HG02938 (cell line): ENCODE results near the gene LDLRAD4.

ENCODE experiments used
- ATAC-seq: cut with Tn5 transposase; IDR thresholded peaks from one replicate; pipeline ENCODE4 v1.9.1; 2021; ENCODE audit warnings: mild to moderate bottlenecking, moderate library complexity; ENCODE audit not compliant: unreplicated experiment

Gene LDLRAD4

DNA sequence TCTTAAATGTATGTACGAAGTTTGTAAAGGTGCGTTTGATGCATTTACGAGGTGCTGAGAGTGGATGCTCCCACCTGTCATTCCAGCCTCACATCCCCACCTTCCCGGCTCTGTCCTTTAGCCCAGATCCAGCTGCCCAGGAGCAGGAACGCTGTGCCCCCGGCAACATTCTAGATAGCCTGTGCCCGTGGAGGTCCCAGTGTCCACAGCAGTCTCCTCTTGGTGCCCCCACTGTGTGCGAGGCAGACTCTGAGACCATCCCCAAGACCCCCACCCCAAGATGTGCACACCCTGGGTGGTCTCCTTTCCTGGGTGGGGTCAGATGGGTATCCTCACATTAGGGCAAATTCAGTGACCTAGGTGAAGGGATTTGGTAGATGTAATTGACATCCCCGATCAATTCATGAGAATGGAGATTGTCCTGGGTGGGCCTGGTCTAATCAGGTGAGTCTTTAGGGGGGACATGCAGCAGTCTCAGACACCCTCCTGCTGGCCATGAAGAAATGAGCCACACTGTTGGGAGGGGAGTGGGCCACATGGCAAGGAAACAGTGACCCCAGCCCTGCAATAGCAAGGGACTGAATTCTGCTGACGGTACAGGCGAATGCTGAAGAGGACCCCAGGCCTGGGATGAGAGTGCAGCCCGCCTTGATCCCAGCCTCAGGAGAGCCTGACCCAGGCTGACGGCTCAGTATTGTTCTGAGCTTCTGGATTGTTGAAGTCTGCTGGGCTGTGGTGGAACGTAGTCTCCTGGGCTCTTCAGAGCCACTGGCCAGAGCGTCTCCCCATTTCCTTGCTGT, 304.5 kb downstream of the LDLRAD4 start:
- no peak for ATAC-seq

DNA sequence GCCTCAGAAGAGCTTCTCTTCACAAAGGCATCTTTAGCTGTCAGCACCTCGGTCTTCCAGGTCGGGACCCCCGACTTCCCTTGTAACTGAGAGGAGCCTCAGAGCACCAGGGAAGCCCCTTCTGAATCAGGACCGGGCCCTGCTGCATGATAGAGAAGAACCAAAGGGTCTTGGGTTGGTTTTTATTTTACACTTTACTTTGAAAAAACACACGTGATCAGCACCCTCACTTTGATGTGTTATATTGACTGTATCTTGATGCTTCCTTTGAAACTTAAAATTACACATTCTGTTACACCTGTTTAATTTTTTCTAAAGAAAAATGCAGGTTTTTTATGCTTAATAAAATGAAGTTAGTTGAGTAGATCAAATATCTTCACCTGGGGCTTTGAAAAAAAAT, 305.5 kb downstream of the LDLRAD4 start:
- no peak for ATAC-seq

DNA sequence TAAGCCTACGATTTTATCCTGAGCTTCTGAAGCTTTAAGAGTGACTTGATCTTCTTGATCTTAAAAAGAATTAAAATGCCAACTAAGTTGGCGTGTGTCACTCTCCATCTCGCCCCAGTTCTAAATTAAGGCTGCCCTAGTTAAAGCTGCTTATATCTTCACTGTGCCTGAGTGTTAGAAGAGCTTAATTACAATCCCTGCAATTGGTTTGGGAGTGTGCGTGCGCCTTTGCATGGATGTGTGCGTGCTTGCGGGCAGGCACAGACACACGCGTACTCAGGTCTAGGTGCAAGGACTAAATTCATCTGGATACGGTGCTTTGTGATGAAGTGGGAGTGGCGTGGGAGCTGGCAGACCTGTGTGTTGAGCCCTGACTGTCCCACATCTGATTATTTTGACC, 306.3 kb downstream of the LDLRAD4 start:
- ATAC-seq, result no peak

DNA sequence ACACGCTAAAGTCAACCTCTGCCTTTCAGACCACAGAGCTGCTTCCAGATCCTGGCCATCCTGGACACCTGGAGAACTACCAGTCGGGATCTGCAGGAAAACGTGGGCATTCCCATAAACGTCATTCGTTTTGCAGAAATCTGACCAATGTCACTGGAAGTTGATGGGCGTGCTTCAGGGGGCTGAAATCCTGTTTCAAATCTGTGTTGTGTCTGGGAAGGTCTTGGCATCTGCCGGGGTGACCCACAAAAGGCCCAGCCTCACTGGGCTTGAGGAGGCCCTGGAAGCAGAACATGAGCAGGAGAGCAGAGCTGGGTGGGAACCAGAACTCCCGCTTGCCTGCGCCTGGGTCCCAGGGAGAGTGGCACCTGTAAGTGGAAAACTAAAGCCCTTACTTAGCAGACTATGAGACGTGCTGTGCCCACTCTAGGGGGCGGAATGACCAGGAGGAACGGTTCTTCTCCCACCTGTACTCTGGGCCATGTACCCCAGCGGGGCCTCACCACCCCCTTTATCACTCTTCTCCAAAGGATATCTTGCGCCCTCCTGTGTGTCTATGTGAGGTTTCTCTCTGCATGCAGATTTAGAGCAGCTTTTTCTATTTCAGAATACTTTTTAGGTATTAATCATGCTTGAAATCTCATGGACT, 306.9 kb downstream of the LDLRAD4 start:
- no peak for ATAC-seq

DNA sequence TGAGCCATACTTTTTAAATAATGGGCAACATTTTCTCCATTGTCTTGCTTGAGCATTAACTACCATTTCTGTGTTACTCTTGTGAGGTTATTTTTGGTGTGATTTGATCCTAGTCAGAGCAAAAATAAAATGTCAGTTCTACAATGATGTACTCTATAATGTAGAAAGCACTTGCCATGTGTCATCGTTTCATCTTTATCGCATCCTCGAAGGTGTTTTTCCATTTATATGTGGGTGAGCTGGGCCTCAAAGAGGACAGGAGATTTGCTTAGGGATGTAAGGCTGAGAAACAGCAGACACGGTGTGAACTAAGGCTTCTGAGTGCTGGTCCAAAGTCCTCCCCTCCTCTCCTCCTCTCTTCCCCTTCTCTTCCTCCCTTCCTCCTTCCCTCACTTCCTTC, 308.0 kb downstream of the LDLRAD4 start:
- ATAC-seq, result no peak

DNA sequence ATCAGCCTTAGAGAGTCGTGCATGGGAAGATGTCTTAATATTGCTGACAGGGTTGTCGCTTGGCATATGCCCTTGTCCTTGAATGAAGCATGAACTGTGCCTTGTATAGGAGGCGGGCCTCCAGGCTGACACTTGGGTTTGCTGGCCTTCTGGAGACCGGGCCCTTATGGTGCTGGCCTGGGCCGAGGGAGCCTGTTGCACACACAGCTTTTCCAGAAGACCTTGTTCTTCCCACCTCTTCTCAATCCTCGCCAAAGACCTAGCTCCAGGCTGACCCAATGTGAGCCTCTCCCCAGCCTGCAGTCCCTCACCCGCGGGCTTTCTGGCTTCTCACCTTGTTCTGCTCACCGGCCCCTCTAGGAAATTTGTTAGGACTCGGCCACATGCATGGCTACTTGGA, 308.7 kb downstream of the LDLRAD4 start:
- ATAC-seq, result no peak

DNA sequence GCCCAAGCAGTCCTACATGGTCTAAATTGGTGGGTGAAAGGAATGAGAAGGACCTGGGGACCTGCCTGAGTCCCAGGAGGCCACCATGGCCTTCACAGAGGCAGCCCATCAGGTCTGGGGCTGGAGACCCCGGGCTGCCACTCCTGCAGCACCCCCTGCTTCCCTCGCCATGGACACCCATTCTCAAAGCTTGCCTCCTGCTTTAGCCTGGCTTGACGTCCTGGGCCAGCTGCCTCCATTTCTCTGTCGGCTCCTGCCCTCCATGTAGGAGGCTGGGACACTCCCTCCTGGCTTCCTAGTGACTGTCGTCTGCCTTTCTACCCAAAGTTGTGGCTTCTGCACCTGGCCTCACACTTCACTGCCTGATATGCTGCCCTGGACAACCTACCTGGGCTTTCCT, 309.2 kb downstream of the LDLRAD4 start:
- no peak for ATAC-seq

DNA sequence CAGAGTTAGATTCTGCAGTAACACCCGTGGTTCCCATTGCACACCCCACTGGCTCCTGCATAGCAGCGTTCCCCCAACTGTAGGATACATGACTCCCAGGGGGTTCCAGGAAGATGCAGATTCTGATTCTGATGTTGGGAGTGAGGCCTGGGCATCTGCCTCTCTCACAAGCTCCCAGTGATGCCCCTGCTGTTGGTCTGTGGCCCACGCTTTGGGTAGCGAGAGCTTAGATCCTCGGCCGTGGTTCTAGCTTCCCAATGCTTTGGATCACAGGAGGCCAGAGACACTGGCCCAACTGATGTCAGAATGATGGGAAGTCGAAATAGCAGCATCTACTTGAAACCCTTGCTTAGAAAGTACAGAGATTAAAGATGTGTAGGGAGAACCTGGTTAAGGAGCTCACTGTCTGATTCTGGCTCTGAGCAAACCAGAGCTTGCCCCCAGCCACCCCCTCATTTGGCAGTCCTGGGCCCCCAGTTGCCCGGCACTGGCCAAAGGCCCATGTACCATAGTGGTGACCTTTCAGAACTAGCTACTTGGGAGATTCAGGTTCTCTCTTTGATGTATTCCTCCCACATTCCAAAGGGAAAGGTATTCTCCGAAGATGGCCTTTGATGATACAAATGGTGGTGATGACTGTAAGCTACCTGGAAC, 310.3 kb downstream of the LDLRAD4 start:
- ATAC-seq, result no peak

DNA sequence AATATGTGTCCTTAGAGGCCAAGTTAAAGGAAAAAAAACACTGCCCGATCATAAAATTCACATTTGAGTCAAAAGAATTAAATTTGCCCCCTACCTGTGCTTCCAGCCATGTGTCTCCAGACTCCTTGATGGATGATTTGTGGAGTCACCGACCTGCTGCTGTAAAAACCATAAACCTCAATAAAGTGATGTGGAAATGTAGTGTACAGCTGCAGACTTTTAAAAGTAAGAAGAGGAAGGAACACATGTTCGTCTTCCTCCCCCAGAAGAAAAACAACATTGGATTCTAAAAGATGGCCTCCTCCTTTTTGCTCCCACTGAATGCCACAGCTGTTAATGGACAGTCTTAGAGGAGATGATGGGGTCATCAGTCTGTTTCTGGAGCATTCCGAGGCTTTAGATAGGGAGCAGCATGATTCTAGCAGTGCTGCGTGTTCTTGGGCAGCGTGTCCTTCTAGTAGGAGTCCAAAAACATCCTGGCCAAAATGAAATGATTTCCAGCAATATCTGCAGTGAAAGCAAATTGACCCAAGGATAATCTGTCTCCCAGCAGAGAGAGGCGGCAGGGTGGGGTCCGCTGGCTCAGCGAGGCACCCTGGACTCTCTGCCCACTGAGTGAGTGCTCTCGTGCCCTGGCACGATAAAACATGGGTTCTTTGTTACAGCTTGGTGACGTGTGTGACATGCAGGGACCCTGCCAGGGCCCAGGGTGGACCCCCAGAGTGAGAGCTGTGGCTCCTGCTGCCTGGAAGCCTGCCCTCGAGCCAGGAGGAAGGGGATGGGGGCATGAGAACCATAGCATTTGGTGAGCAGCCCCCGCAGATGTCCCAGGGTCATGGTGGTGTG, 311.7 kb downstream of the LDLRAD4 start:
- ATAC-seq, result no peak

DNA sequence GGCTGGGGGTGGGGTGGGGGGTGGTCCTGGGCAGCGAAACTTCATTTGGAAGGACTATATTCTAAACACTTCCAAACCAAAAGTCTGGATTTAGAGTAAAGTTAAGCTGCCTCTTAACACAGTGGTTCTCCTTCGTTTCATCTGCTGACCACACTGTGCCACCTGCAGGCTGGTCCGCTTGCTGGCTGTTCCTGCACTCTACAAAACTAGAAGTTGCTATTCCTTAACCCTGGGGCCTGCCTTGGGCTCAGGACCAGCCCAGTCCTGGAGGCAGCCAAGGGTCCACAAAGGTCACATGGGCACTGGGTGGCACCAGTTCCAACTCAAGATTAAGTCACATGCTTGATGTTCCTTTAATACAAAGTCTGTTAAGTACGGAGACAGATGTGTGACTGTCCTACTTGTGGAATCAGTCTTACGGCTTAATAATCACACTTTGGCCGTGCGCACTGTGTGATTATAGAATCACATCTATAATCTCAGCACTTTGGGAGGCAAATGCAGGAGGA, 312.4 kb downstream of the LDLRAD4 start:
- no peak for ATAC-seq

DNA sequence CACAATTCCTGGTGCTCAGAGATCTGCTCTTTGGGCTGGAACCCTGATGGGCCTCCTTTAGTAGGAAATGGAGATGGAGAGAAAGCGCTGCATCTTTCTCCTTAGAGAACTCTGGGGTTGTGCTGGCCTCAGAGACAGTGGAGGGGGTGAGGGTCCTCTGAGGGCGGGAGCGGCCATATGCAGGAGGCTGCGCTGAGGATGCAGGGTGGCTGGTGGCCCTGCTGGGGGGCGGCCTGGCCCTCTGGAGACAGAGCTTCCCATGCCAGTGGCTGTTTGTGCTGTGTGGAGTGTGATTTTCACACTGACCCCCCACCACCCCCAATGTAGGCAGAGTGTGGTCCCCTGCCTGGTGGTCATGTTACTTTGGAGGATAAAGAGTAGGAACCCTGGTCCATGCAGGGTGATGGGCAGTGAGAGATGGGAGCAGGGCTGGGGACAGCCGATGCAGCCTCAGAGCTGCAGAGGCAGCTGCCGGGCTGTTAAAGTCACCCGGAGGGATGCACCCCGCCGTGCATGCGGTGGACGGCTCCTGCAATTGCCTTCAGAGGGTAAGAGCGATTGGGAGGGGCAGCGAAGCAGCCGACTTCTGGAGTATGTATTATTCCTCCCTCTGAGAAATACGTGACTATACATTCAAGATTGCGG, 313.2 kb downstream of the LDLRAD4 start:
- ATAC-seq, result no peak

DNA sequence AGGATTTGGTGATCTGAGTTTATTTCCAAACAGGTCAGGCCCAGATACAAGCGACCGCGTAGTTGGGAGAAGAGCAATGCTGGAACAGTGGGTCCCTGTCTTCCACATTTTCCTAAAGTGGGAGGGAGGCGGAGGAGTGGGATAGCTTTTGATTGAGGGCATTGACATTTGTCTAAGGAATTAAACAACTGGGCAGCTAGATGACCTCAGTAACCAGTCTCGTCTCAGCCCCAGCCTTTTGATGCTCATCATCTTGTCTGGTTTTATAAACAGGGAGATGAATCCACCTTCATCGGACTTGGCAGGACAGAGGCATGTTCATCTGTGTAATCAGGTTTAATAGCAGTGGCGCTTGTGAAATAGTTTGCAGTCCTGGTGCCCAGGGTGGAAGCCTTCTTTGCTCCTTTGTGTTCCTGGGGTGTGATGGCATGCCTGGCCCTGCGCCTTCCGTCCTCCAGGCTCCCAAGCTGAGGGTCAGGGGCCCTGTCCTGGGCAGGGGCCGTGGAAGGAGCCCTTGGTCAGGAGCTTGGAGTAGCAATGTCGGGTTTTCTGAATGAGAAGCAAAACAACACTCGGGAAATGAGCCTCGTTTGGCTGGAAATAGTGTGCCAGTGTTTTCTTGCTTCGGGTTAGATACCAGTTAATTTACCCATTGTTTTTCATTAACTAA, 314.0 kb downstream of the LDLRAD4 start:
- no peak for ATAC-seq

DNA sequence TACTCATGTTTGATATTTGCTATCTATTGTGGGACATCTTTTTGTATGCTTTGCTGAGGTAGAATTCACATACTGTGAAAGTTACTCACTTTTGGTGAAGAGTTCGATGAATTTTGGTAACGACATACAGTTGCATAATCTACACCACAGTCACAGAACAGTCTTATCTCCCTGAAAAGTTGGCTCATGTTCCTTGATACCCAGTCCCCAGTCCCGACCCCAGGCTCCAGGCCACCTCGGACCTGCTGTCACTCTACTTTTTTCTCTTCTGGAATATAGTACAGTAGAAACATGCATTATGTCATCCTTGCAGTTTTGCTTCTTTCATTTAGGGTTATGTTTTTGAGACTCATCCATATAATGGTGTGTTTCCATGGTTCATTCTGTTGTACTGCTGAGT, 316.1 kb downstream of the LDLRAD4 start:
- ATAC-seq, result no peak

DNA sequence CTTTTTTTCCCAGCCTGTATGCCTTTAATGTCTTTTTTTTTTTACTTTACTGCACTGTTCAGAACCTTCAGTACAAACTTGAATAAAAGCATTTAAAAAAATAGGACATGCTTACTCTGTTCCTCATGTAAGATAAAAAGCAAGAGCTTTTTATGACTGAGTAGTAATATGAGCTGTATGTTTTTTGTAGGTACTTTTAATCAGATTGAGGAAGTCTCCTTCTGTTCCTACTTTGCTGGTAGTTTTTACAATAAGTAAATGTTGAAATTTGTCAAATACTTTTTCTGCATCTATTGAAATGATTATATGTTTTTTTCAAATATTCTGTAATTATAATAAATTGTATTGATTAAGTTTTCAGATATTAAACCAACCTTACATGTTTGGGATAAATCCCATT, 318.0 kb downstream of the LDLRAD4 start:
- ATAC-seq, result no peak

DNA sequence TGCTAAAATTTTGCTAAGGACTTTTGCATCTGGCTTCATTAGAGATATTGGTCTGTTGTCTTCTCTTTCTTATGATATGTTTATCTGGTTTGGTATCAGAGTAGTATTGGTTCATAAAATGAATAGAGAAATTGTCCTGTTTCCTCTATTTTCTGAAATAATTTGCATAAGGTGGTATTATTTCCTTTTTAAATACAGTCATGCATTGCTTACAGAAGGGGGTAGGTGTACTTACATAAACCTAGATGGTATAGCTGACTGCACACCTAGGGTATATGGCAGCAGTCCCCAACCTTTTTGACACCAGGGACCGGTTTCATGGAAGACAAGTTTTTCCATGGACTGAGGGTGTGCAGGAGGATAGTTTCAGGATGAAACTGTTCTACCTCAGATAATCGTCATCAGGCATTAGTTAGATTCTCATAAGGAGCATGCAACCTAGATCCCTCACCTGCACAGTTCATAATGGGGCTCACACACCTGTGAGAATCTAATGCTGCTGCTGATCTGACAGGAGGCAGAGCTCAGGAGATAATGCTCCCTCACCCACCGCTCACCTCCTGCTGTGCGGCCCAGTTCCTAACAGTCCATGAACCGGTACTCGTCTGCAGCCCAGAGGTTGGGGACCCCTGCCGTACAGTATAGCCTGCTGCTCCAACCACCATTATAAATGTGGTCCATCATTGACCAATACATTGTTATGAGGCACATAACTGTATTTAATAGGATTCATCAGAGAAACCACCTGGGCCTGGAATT, 318.6 kb downstream of the LDLRAD4 start:
- ATAC-seq, result no peak

DNA sequence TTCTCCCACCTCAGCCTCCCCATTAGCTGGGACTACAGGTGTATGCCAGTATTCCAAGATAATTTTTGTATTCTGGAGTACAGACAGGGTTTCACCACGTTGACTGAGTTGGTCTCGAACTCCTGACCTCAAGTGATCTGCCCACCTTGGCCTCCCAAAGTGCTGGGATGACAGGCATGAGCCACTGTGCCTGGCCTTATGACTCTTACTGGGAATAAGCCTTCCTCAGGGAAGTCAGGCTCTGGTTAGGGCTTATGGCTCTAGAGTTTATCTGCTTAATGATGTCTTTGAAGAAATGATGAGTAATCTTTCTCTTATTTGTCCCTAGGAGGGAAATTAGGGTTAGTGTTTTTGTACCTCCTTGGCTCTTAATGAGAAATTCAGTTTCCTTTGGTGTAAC, 320.1 kb downstream of the LDLRAD4 start:
- no peak for ATAC-seq

DNA sequence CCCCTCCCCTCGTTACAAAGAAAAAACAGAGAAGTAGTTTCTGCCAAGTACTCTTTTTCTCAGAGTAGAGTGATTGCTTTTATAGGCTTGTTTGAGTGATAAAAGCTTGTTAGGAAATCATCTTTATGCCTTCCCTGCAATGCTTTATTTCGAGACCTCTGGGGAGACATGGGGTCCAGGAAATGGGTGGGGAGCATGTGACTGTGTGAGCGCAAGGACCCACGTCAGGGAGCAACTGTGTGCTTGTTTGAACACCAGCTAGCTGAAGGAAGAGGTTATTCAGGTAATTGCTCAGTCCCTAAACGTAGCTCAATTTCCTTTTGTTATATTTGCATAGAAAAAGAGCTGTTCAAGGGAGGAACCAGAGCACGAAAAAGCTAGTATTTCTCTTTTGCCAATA, 320.5 kb downstream of the LDLRAD4 start:
- ATAC-seq, result no peak

DNA sequence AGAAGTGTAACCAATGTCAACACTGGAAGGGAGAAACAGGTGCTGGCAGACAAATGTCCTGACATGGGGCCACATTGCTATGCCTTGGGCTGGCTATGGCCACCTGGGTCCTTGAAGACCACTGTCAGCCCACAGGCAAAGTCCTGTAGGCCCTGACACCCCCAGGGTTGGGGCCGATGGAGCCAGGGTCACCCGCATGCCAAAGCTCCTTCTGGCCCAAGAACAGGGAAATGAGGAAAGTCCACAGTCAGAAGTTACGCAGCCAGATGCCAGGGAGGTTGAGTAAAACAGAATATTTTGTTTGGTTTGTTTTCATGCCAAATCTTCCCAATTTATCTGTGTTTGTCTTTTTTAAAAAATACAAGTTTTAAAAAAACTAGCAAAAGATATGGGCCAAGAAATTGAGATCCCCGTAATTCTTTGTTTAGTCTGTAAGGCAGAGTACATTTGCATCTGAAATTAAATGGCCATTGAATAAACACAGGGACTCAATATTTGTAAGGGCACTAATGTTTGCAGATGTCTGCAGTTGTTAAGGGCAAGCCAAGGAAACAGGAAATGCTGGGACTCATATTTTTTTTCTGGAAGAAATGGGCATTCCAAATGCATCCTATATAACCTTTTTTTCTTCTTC, 321.4 kb downstream of the LDLRAD4 start:
- ATAC-seq, result no peak
